Measurements from ENCODE around the gene ADCY10.

GRCh38 chr1:167825419-167826079 is 88.4 kb downstream of the ADCY10 start:
- TF ChIP-seq POLR2AphosphoS5 (IDR thresholded peaks at IDR 0.05; ENCODE audit: low read depth, low read length): no peak
- no peak for TF ChIP-seq TAF1 (IDR thresholded peaks at IDR 0.05; ENCODE audit: borderline replicate concordance, insufficient read depth, low read length)
- TF ChIP-seq REST (IDR thresholded peaks at IDR 0.05; ENCODE audit: insufficient read depth in 1 of 2, low read depth in 2 of 2, low read length in 2 of 2): no peak
- no peak for TF ChIP-seq SIN3A (IDR thresholded peaks at IDR 0.05; ENCODE audit: borderline replicate concordance, insufficient read depth, low read length)
